ENCODE data around the gene CBR3.

The CBR3 gene

DNA sequence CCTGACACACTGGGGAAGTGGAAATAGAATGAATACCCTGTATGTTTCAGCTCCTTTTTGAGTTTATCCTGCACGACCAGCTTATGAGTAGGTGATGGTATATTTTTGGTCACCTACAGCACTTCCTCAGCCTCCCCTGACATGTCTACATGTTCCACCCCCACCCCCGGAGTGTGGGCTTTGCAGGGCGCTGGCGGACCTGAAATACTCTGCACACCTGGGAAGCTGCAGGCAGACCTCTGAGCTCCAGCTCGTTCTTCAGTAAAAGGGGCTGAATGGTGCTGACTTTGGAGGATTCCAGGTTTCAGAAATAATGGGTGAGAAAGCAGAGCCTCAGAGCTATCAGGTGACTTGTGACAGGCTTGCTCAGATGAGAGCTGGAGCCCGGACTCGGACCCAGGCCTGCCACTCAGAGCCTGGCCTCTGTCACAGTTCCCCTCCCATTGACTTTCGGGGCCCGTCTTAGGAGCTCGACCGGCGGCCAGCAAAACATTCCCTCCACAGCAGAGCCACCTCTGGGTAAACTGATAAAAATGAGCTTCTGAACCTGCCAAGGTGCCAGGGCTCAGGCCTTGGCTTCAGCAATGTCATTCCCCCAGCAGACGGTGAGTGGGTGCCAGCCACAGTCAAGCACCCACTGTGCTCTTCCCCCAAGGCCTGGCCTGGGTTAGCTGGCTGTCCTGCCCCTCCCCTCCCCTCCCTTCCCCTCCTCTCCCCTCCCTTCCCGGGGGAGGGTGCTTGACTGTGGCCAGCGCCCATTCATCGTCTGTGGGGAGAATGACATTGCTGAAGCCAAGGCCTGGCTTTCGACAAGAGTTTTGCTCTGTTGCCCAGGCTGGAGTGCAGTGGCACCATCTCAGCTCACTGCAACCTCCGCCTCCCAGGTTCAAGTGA lies 51.9 kb downstream of the CBR3 start:
- FAIRE-seq: no peak

DNA sequence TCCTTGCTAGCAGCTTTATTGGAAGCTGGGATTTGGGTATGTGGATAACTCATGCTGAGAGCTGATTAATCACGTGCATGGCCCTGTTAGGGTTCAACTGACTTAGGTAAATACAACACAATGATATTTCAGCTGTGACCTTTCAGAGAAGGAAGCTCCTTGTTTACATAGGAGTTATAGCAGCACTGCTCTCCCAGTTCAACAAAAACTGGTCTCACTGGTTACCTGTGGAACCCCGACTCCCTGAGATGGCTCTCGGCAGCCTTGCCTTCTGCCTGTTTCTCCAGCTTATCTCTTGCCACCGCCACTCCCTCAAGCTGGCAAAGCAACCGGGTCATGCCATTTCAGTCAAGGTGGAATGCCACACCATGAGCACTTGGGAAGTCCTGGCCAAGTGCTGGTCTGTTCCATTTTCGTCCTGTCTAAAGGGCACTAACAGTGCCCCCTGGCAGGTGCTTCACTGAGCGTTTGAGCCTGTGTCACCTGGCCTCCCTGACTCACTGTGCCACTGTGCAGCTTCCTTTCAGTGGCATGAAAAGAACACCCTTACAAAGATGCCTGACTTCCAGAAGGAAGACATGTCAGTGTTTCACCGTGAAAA lies 53.3 kb downstream of the CBR3 start:
- FAIRE-seq: no peak

DNA sequence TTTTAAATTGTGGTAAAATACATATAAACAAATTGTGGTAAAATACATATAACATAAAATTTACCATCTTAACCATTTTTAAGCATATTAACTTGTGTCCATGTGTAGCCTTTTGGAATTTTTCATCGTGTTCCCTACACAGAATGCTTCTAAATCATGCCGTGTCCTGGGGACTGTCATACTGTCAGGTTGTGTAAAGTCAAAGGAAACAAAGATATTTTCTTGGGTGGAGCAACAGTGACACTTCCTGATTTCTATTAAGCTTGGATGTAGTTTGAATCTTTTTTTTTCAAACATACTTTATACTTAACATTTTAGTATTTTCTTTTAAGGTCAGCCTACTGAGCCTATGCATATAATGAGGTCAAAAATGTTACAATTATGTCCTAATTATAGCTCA lies 54.1 kb downstream of the CBR3 start:
- no peak for FAIRE-seq

DNA sequence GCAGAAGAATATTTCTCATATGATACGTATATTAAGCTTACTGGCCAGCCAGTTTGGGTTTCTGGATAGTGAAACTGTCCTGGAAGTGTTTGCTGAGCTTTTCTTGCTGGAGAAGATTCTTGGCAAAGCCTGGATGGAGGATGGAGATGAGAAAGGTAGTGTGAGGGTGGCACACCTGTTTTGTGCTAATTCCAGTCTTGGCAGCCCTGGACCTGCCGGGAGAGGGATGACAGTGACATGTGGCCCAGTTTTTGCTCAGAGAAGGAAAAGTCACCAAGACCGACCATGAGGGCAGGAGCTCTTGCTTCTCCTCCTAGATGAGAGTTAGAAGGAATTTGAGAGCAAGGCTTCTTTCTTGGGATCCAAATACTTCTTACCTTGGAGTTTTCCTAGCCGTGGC lies 55.9 kb downstream of the CBR3 start:
- no peak for FAIRE-seq

DNA sequence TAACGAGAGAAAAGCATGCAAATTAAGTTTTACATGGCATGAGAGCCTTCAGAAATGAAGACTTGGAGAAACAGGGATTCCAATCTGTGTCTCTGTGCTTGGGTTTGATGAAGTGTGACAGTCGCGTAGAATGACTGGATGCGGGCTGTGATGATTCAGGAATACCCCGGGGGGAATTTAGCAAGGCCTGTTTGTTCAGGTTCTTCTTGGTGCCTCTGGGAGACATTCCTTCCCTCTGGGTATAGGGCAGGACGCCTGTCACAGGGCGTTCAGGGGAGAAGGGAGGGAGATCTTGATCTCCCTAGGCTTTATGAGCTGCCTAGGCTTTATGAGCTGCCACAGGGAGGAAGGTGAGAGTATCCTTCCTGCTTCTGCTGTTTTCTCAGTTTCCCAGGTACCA lies 58.3 kb downstream of the CBR3 start:
- no peak for FAIRE-seq

DNA sequence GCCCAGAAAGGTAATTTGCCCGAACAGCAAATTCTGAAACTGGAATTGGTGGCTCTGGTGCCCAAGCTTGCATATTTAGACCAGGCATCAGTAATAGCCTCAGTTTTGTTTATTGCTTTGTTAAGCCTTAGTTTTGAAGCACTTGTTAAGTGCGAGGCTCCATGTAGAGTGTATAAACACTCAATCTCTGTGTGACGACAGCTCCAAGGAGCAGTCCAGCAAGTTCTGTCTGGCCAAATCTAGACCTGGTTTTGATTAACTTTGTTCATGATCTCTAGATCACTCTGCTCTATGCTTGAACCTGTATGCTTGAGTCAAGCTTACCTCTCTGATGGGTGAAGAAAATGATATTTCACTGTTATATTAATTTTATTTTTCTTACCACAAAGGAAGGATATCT lies 59.1 kb downstream of the CBR3 start:
- no peak for FAIRE-seq

DNA sequence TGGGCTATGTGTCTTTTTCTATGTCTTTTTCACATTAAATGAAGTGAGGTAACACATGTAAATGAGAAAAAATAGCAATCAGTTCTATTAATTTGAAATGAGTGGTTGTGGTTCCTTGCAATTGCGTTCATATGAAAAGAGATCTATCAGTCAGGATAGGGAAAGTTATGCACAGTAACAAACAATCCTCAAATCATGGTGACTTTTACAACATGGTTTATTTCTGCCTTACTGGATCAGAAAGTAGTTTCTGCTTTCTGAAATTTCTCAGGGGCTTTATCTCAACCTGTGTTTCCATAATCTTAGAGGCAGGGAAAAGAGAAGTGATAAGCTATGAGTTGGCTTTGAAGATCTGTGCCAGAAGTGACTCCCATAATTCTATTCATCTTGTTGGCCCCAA lies 60.7 kb downstream of the CBR3 start:
- no peak for FAIRE-seq

All from TTC549 (cell line).